HG03565 (cell line): Measurements from ENCODE around the gene ASXL1.
"Not testable (repeated sequence)": the region's sequence is repeated elsewhere in the genome, so short reads cannot be mapped to it uniquely, and the experiment has no call there.

Experiments
- ATAC-seq: cut with Tn5 transposase; IDR thresholded peaks from one replicate; pipeline ENCODE4 v1.9.1; 2021; ENCODE audit warnings: mild to moderate bottlenecking, moderate library complexity; ENCODE audit not compliant: unreplicated experiment

Gene ASXL1

GRCh38 chr20:32397567-32398084, 39.5 kb downstream of the ASXL1 start:
- ATAC-seq, result no peak

GRCh38 chr20:32400476-32400875, 42.3 kb downstream of the ASXL1 start:
- ATAC-seq, result no peak

- no peak for ATAC-seq
These were observed 45.9 kb downstream of the ASXL1 start for GRCh38 chr20:32404017-32404416.

DNA sequence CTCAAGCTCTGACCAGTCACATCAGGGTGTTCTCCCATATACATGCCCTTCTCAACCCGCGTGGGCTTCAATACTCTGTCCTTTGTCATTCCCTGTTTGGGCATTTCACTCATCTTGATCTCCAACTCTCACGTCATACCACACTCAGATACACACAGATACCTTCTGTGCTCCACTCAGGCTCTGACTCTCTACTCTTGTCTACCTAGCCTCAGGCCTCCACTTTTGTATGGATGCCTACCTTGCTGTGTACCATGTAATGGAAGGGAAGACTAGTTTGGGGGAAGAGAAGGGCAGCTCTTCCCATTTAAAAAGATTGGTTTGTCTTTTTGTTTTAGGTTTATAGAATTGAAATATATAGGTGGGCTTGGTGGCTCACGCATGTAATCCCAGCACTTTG, 48.6 kb downstream of the ASXL1 start:
- ATAC-seq, result no peak

- not testable (repeated sequence) for ATAC-seq
These were observed 49.1 kb downstream of the ASXL1 start for GRCh38 chr20:32407131-32407750.

- no peak for ATAC-seq
These were observed 54.0 kb downstream of the ASXL1 start for GRCh38 chr20:32411955-32412706.

DNA sequence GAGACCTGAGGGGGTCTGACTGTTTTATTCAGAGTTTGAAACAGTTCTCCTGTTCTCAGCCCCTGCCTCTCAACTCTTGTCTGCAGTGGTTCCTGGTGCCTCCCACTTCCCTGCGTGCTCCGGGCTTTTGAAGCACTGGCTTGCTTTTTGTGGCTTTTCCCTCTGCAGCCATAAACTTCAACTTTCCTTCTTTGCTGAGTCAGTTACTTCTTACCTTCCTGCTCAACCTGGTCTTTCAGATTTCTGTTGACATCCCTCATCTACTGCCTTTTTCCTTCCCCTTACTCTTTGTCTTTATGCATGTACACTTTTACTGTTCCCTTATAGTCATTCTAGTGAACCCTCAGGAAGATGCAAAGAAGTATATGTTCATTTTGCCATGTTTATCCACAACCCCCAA, 57.4 kb downstream of the ASXL1 start:
- no peak for ATAC-seq

GRCh38 chr20:32416206-32416605, 58.1 kb downstream of the ASXL1 start:
- no peak for ATAC-seq

DNA sequence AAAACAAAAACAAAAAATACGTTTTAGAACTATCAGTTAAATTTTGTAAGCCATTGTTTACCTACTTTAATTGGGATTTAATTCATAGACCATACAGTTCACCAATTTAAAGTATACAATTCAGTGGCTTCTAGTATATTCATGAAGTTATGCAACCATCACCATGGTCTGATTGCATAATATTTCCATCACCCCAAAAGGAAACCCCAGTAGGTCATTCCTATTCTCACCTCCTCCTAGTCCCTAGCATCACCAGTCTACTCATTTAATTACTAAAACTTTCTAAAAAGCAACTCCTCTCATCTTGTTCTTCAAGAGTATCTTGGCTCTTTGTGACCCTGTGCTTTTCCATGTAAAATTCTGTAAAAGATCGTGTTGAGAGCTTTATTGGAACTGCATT, 60.2 kb downstream of the ASXL1 start:
- no peak for ATAC-seq

DNA sequence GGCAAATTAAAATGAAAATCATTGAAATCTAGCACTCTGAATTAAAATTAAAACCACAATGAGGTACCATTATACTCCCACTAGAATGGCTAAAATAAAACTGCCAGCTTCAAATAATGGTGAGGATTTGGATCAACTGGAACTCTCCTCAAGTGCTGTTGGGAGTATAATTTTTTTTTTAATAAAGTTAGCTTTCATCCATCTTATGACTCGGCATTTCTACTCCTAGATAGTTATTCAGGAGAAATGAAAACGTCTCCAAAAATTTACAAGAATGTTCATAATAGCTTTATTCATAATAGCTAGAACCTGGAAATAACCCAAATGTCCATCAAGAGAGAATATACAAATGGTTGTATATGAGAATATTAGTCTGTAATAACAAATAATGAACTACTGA, 63.2 kb downstream of the ASXL1 start:
- no peak for ATAC-seq

GRCh38 chr20:32427996-32428395, 69.9 kb downstream of the ASXL1 start:
- no peak for ATAC-seq

GRCh38 chr20:32429343-32429742, 71.2 kb downstream of the ASXL1 start:
- ATAC-seq, result no peak

GRCh38 chr20:32429745-32430360, 71.7 kb downstream of the ASXL1 start:
- no peak for ATAC-seq

DNA sequence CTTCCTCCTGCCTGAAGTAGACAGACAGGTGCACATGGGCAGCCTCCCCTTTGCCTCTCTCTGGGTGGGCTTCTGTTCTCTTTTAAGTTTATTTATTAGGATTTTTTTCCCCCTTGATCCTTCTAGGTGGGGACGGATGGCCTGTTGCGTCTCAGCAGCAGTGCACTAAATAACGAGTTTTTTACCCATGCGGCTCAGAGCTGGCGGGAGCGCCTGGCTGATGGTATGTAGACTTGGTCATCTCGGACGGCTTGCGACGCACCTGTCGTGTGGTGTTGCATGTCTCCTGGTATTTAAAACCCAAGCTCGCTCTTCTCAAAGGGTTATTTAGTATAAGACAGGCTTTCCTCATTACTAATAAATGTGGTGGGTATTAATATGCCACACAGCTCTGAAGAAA, 73.3 kb downstream of the ASXL1 start:
- no peak for ATAC-seq

- ATAC-seq, result no peak
These were observed 74.1 kb downstream of the ASXL1 start for GRCh38 chr20:32432277-32432676.

DNA sequence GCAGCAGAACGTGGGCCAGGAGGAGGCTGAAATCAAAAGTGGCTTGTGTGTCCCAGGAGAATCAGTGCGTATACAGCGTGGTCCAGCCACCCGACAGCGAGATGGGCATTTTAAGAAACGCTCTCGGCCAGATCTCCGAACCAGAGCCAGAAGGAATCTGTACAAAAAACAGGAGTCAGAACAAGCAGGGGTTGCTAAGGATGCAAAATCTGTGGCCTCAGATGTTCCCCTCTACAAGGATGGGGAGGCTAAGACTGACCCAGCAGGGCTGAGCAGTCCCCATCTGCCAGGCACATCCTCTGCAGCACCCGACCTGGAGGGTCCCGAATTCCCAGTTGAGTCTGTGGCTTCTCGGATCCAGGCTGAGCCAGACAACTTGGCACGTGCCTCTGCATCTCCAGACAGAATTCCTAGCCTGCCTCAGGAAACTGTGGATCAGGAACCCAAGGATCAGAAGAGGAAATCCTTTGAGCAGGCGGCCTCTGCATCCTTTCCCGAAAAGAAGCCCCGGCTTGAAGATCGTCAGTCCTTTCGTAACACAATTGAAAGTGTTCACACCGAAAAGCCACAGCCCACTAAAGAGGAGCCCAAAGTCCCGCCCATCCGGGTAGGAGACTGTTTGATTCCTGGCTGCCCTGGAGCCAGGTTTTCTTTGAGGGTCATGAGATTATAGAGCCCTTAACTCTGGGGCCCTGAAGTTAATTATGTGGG, 75.3 kb downstream of the ASXL1 start:
- no peak for ATAC-seq

DNA sequence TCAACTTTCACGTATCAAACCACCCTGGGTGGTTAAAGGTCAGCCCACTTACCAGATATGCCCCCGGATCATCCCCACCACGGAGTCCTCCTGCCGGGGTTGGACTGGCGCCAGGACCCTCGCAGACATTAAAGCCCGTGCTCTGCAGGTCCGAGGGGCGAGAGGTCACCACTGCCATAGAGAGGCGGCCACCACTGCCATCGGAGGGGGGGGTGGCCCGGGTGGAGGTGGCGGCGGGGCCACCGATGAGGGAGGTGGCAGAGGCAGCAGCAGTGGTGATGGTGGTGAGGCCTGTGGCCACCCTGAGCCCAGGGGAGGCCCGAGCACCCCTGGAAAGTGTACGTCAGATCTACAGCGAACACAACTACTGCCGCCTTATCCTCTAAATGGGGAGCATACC, 76.3 kb downstream of the ASXL1 start:
- no peak for ATAC-seq

- ATAC-seq, result no peak
These were observed 77.4 kb downstream of the ASXL1 start for GRCh38 chr20:32435449-32436107.

DNA sequence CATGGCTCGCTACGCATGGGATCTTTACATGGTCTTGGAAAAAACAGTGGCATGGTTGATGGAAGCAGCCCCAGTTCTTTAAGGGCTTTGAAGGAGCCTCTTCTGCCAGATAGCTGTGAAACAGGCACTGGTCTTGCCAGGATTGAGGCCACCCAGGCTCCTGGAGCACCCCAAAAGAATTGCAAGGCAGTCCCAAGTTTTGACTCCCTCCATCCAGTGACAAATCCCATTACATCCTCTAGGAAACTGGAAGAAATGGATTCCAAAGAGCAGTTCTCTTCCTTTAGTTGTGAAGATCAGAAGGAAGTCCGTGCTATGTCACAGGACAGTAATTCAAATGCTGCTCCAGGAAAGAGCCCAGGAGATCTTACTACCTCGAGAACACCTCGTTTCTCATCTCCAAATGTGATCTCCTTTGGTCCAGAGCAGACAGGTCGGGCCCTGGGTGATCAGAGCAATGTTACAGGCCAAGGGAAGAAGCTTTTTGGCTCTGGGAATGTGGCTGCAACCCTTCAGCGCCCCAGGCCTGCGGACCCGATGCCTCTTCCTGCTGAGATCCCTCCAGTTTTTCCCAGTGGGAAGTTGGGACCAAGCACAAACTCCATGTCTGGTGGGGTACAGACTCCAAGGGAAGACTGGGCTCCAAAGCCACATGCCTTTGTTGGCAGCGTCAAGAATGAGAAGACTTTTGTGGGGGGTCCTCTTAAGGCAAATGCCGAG, 78.2 kb downstream of the ASXL1 start:
- no peak for ATAC-seq

DNA sequence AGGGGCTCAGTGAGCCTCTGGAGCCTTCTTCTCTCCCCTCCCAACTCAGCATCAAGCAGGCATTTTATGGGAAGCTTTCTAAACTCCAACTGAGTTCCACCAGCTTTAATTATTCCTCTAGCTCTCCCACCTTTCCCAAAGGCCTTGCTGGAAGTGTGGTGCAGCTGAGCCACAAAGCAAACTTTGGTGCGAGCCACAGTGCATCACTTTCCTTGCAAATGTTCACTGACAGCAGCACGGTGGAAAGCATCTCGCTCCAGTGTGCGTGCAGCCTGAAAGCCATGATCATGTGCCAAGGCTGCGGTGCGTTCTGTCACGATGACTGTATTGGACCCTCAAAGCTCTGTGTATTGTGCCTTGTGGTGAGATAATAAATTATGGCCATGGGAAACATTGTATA, 78.8 kb downstream of the ASXL1 start:
- no peak for ATAC-seq
